Endodermal cell (in vitro differentiated cells): ENCODE measurements around the gene NUAK2. TPM values are rescaled to one million over a fixed set of nuclear protein-coding genes. Genes with fewer than 3 reads are reported as not detected.
A peak's percentile ranks its signal among the peaks of the same experiment; 100 is the strongest.

Experiments
- DNase-seq: peaks from one replicate; pipeline ENCODE4 v3.0.0-alpha.2; 2017
- H3K27ac ChIP-seq: 2 replicates; pipeline ENCODE4 v1.5.1; 2013; ENCODE audit warnings: mild to moderate bottlenecking, low read depth, low read length, moderate library complexity
- H3K27me3 ChIP-seq: 2 replicates; pipeline ENCODE4 v1.6.1; 2013; ENCODE audit warnings: mild to moderate bottlenecking, low read length, moderate library complexity; ENCODE audit not compliant: insufficient read depth, control insufficient read depth, poor library complexity, severe bottlenecking
- H3K36me3 ChIP-seq: 2 replicates; pipeline ENCODE4 v1.7.0; 2013; ENCODE audit warnings: mild to moderate bottlenecking, low read length, moderate library complexity; ENCODE audit not compliant: control insufficient read depth, insufficient read depth
- H3K4me1 ChIP-seq: one replicate; pipeline ENCODE4 v1.7.0; 2013; ENCODE audit warnings: low read length; ENCODE audit not compliant: control insufficient read depth, insufficient read depth
- H3K4me3 ChIP-seq: 2 replicates; pipeline ENCODE4 v1.5.1; 2013; ENCODE audit warnings: mild to moderate bottlenecking, low read length, moderate library complexity
- H3K9ac ChIP-seq: 2 replicates; pipeline ENCODE4 v1.6.1; 2013; ENCODE audit warnings: mild to moderate bottlenecking, low read length, moderate library complexity; ENCODE audit not compliant: poor library complexity, severe bottlenecking; ENCODE audit errors: extremely low read depth
- H3K9me3 ChIP-seq: 2 replicates; pipeline ENCODE4 v1.6.1; 2013; ENCODE audit warnings: mild to moderate bottlenecking, low read length, moderate library complexity; ENCODE audit not compliant: control insufficient read depth
- H3K27ac Mint-ChIP-seq: 2 replicates; pipeline ENCODE4 v1.8.0; 2020; ENCODE audit warnings: mixed read lengths
- H3K27me3 Mint-ChIP-seq: 2 replicates; pipeline ENCODE4 v1.8.0; 2021; ENCODE audit warnings: mild to moderate bottlenecking, mixed read lengths; ENCODE audit not compliant: insufficient read depth
- H3K36me3 Mint-ChIP-seq: 2 replicates; pipeline ENCODE4 v1.8.0; 2020; ENCODE audit warnings: low read depth, mixed read lengths
- H3K4me1 Mint-ChIP-seq: 2 replicates; pipeline ENCODE4 v1.8.0; 2020; ENCODE audit warnings: mixed read lengths
- H3K4me3 Mint-ChIP-seq: 2 replicates; pipeline ENCODE4 v1.8.0; 2020; ENCODE audit warnings: mild to moderate bottlenecking, moderate library complexity, mixed read lengths
- H3K9me3 Mint-ChIP-seq: 2 replicates; pipeline ENCODE4 v1.8.0; 2020; ENCODE audit warnings: mild to moderate bottlenecking, mixed read lengths
- CTCF ChIP-seq: fragments of 200-600 bp; sonication (generic); conservative IDR thresholded peaks from 2 replicates; pipeline ENCODE4 v1.5.0; 2021; ENCODE audit warnings: antibody characterized with exemption, mild to moderate bottlenecking
- WGBS, 2 experiments: methylation state at CpG; one replicate each; pipeline versions ENCODE4 v1.1.5 to v1.1.7; 2013; ENCODE audit warnings: missing lambda C conversion rate in 2 of 2, mixed read lengths in 1 of 2; ENCODE audit not compliant: insufficient coverage in 1 of 2, insufficient read length in 1 of 2; 5-methylcytosine and 5-hydroxymethylcytosine counted together
- total RNA-seq, 2 donors: library from RNA; stranded (reverse); fragmentation: NEBNext Ultra II Directional in 1 of 2; extraction: Animal tissue kit (Norgen Biotek cat#: 25700) in 1 of 2; gene quantifications; 2 replicates in 1 of 2; 3 replicates in 1 of 2; pipeline ENCODE4 v1.2.1, GENCODE V29; 2021

The NUAK2 gene
- total RNA-seq, 2 donors from 2014 or later = 13.4 to 19.1 TPM

- Mint-ChIP-seq H3K36me3 (no peaks in the 10 kb centered on the region), H3K4me1 (peaks cover 6% of the 10 kb centered on the region), H3K27ac (no peak overlapping the region), H3K9me3 (no peaks in the 10 kb centered on the region), H3K27me3 (no peaks in the 10 kb centered on the region), H3K4me3 (no peak overlapping the region)
- WGBS, 2 experiments = 95 to 96% methylated on average over 9 to 18 of the region's 18 CpGs
- H3K9me3 ChIP-seq = no peaks in the 10 kb centered on the region
- H3K27ac ChIP-seq = no peak overlapping the region
- no peak overlapping the region for H3K4me3 ChIP-seq
- no peak for TF ChIP-seq CTCF
- DNase-seq = no peak
- H3K4me1 ChIP-seq = peaks cover 3% of the 10 kb centered on the region
- no peak overlapping the region for H3K9ac ChIP-seq
- H3K27me3 ChIP-seq = no peaks in the 10 kb centered on the region
- H3K36me3 ChIP-seq = no peaks in the 10 kb centered on the region
Observed at GRCh38 chr1:205271745-205272144, 49.8 kb downstream of the NUAK2 start.

DNA sequence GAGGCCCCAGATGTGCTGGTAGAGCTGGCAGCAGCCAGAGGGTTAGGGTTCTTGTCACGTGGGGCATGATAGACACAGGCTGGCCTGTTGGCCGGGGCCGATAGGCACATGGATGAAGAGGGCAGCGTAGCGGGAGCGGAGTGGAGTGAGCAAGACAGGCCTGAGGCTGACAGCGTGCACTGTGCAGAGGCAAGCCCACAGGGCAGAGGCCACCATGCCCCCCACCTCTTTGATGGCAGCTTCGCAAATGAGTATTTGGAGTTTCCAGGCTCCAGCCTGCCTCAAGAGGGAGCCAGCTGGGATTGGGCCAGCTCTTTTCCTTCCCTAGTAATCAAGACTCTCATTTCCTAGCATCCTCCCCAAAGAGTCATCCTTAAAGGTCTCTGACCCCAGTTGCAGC, 50.3 kb downstream of the NUAK2 start:
- Histone ChIP-seq H3K4me3 (no peak overlapping the region), H3K9me3 (no peaks in the 10 kb centered on the region), H3K4me1 (peaks cover 3% of the 10 kb centered on the region), H3K27me3 (no peaks in the 10 kb centered on the region), H3K9ac (no peak overlapping the region), H3K36me3 (no peaks in the 10 kb centered on the region), H3K27ac (no peak overlapping the region)
- Mint-ChIP-seq H3K4me3 (no peak overlapping the region), H3K36me3 (no peaks in the 10 kb centered on the region), H3K27ac (peak overlapping the region; percentile 64), H3K4me1 (peaks cover 6% of the 10 kb centered on the region), H3K27me3 (no peaks in the 10 kb centered on the region), H3K9me3 (no peaks in the 10 kb centered on the region)
- TF ChIP-seq CTCF = peak; percentile 53
- 92 to 93% methylated on average over 6 to 8 of the region's 8 CpGs for WGBS, 2 experiments
- DNase-seq = no peak

DNA sequence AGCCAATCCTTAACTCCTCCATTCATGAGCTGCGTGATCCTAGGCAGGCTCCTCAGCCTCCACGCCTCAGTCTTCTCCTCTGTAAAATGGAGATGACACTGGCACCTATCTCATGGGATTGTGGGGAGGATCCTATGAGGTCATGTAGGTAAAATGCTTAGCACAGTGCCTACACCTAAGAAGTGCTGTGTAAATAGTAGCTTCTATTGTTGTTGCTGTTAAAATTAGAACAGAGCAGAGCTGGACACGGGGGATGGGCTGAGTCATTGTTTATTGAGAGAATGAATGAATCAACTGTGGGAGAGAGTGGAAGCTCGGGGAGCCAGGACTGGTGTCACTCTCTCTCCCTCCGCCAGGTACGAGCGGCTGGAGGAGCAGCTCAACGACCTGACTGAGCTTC, 50.8 kb downstream of the NUAK2 start:
- Histone ChIP-seq H3K27me3 (no peaks in the 10 kb centered on the region), H3K36me3 (no peaks in the 10 kb centered on the region), H3K9me3 (no peaks in the 10 kb centered on the region), H3K4me1 (peaks cover 3% of the 10 kb centered on the region), H3K27ac (no peak overlapping the region), H3K9ac (no peak overlapping the region), H3K4me3 (no peak overlapping the region)
- Mint-ChIP-seq H3K4me3 (no peak overlapping the region), H3K27ac (peak overlapping the region; percentile 64), H3K9me3 (no peaks in the 10 kb centered on the region), H3K4me1 (peaks cover 6% of the 10 kb centered on the region), H3K27me3 (no peaks in the 10 kb centered on the region), H3K36me3 (no peaks in the 10 kb centered on the region)
- no peak for DNase-seq
- WGBS, 2 experiments = 90 to 92% methylated on average over 5 to 8 of the region's 8 CpGs
- TF ChIP-seq CTCF = no peak
